Measurements from ENCODE around the gene NUP35.
A peak's percentile ranks its signal among the peaks of the same experiment; 100 is the strongest.

Gene NUP35

DNA sequence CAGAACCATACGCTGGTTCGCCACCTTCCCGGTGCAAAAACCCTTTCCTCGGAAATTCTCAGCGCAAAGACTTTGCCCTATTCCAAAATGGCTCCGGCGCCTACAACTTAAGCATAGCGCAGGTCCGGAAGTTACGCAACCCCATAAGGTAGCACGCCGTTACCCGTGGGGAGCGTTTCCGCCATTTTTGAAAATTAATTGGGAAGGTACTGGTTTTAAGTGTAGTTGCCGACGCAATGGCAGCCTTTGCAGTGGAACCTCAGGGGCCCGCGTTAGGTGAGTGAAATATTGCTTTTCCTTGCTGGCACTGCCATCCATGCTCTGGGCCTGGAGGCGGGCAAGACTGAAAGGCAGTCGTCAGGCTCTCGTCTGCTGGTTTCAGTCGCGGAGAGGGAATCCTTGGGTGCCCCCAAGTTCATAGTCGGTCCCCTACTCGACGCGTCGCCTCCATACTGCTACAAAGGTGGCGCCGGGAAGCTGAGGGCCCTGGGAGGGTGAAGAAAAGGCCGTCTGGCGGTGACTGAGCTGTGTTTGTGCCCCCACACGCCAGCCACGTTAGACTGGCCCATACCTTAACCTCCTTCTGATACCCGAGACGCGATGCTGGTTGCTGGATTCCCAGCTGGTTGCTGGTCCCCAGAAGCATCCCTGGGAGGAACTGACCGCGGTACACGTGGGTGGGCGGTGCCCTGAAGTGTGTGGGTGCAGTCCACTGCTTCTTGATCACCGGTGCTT is at the start of gene NUP35:
TSS of gene NUP35 (plus strand) at position 222 of the 735 bp plus-strand sequence. CDS start at position 237, 15 bp downstream.
- peak; percentile 96 for DNase-seq

DNA sequence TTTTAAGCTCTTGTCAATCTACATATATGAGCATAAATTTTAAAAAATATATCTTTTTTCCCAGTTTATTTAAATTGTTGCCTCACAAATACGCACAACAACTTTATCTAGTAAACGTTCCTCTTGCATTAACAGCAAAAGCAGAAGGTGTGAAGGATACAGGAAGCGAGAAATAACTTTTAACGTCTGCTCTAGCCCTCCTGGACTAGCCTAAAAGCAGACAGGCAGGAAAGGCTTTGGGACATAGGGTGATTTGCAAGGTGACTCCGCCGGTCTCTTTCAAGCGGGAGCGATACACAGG is 46.1 kb upstream of the NUP35 start:
- no peak for DNase-seq

GRCh38 chr2:183078464-183079138 is 45.6 kb upstream of the NUP35 start, which contains the start of gene DUSP19:
TSS of gene DUSP19 (plus strand) at chr2:183078747. CDS start at chr2:183078934, 187 bp downstream.
- peak; percentile 95 for DNase-seq

GRCh38 chr2:183079139-183079775 is 45.0 kb upstream of the NUP35 start:
- peak; percentile 65 for DNase-seq

GRCh38 chr2:183081911-183082310 is 42.3 kb upstream of the NUP35 start:
- DNase-seq, result no peak

GRCh38 chr2:183088061-183088460 is 36.2 kb upstream of the NUP35 start:
- DNase-seq, result no peak

DNA sequence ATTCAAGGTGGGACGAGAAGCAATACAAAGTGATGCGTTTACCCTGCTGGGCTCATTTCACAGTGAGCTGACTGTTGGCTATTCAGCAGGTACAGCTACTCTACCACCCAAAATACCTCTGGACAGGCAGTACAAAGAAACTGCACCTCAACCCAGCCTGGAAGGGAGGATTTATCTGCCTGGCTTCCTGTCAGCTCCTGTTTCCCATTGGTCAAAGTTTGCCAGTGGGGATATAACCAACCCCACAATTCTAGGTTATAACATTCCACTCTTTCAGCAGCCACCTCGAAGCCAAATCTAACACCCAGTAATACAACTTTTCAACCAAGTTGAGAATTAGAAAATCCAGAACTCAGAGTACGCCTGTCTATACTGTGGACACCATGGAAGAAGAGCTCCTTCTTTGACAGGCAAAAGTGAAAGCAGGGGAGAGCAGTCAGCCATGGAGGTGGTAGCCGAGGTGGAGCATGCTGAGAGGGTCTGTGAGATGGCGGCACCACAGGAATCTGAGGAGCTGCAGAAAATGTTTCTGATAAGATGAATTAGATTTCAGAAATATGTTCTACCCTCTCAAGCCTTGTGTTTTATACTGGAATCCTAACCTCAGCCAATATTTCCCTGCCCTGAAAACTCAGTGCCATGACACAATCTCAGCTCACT is 34.9 kb upstream of the NUP35 start:
- no peak for DNase-seq

DNA sequence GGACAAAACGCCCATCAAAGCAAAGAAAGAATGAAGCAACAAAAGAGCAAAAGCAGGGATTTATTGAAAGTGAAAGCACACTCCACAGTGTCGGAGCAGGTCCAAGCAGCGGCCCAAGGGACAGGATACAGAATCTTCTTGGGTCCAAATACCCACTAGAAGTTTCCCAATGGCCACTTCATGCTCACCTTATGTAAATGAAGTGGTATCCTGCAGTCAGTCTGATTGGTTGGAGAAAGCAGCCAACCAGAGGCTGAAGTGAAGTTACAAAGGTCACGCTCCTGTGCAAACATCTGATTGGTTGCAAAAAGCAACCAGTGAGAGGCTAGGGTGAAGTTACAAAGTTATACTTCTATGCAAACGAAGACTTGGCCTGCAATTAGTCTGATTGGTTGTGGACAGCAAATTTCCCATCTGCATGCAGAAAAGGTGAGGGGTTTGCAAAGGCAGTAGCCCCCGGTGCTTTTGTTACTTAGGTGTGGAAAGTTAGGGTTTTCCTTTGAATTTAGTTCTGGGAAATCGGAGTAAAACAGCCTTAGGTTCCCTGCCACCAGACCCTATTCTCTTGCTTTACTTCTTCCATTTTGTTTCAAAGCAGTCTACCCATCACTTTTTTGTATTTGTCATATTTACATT is 32.8 kb upstream of the NUP35 start:
- no peak for DNase-seq

DNA sequence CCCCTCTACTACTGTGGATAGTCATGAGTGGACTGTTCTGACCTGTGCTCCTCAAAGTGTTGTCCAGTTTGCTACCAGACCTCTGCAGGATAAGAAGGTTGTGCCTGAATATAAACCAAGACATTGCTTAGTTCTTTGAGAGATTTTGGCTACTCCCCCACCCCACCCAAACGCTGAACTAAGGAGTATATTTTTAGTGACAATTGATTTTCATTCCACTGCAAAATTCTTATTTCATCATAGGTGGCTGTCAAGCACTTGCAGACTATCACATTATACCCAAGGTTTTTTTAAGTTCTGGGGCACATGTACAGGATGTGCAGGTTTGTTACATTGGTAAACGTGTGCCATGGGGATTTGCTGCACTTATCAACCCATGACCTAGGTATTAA is 32.3 kb upstream of the NUP35 start:
- no peak for DNase-seq

- DNase-seq, result no peak
Measured at GRCh38 chr2:183093857-183094657, 30.2 kb upstream of the NUP35 start.

DNA sequence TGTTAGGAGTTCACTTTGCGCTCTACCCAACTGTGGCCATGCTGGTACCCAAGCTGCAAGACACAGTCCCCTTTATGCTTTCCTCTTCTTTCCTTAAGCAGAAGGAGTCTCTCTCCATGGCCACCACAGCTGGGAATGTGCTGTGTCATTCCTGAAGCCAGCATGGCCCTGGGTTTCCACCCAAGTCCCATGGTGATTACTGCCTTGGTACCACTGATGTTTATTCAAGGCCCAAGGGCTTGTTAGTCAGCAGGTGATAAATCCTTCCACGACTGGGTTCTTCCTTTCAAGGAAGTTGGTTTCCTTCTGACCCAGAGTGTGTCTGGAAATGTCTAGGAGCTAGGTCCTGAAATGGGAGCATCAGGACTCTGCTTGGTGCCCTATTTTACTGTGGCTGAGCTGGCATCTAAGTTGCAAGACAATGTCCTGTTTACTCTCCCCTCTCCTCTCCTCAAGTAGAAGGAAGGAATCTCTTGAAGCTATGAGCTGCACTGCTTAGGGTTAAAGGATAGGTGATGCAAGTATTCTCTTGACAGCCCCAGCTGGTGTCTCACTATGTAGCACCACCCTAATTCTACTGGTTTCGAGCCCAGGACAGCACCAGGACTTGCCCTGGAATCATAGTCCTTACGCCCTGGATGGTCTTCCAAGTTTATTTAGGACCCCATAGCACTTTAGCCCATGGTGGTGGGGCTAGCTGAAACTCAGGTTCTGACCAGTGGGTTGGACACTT is 18.7 kb upstream of the NUP35 start:
- DNase-seq, result no peak

GRCh38 chr2:183112577-183112976 is 11.7 kb upstream of the NUP35 start:
- no peak for DNase-seq

DNA sequence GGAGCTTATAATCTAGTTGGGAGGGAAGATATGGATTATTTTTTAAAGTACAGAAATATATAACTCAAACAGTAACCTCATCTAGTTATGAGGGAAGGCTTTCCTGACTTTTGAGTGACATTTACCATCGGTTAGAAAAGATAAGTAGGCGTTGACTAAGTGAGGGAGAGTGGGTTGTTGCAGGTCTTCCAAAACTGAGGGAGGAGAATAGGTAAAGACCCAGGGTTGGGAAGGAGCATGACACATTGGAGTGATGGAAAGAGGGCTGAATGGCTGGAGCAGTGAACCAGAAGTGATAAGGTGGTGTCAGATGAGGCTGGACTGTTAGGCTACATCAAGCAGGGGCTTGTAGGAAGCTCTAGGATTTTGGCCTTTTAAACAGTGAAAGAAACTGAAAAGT is 10.6 kb upstream of the NUP35 start:
- no peak for DNase-seq

GRCh38 chr2:183117226-183117625 is 7.0 kb upstream of the NUP35 start:
- no peak for DNase-seq

GRCh38 chr2:183123117-183123958 is 905 bp upstream of the NUP35 start:
- no peak for DNase-seq

DNA sequence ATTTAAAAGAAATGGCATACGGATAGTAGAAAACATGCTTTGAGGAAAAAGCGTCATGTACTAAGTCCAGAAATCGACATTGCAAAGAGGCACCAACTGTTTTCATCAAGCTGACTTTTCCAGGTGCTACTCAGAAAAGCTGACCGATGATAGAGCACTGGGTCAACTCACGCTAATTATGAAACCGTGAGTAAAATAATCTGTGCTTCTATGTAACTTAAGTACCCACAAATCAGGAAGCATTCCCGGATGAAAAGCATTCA is 353 bp upstream of the NUP35 start:
- no peak for DNase-seq

DNA sequence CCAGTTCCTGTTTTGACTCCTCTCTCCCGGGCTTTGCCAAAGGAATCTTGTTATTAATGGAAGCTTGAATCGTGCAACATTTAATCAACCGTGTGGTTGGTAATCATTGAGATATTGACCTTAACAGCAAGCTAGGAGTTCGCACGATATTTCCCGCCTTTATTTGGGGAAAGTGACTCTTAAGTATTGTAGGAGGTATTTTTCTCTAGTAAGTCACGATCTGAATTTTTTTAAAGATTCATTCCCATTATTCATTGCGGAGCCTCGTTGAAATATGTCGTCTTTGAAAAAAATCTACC is 663 bp downstream of the NUP35 start:
- no peak for DNase-seq

- DNase-seq, result no peak
Measured at GRCh38 chr2:183125659-183126341, 1.6 kb downstream of the NUP35 start.

DNA sequence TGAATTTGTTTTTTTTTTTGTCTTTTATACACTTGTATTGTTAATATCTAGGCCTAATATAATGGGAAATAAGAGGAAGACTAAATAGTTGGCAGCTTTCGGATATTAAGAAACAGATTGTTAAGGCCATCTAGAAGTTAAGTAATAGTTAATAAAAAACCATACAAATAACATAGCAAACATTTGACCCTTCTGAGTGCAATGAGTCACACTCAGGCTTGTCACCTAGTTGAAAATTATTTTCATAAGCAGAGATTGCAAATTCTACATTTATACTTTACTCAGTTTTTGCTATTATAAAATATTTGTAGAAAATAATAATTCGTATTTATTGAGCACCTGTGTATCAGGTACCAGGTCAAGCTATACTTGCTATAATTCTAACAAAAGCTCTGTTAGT is 2.4 kb downstream of the NUP35 start:
- DNase-seq, result no peak

DNA sequence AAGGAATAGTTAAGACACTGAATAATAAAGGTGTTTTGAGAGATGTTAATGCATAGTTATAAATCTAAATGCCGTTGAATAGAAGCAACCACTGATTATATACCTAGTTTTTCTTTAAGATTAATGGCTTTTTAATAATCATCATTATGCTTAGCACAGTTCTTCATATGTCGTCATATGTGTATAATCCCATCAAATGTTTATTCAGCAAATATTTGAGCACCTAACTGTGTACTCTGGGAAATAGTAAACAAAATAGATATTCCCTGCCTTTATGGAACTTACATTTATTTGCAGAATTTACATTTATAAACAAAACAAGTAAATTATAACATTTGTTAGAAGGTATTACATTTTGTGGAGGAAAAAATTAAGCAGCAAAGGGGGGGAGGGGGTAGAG is 9.8 kb downstream of the NUP35 start:
- no peak for DNase-seq

DNA sequence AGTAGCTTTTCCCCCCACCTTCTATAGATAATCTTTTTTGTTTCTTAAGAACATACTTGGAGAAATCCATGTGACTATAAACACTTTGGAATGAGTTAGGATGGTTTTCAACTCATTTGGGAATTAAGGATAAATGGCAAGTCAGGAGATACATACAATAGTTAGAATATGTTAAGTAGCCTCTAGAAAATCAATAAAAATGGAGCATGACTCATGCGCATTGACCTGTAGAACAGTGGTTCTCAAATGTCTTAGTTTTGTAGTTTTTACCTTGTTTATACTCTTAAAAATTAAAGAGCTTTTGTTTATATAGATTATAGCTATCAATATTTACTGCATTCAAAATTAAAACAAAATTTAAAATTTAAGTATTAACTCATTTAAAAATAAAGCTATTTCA is 24.7 kb downstream of the NUP35 start:
- DNase-seq, result no peak

Measured in NCI-H1694 treated with DMSO at 0.1 percent for 48 hours (cell line).